ENCODE results near the gene NME7. TPM values are rescaled to one million over a fixed set of nuclear protein-coding genes. Genes with fewer than 3 reads are reported as not detected.

Gene NME7
- total RNA-seq, 2 donors from 2014 or later, result 4.1 to 4.8 TPM

DNA sequence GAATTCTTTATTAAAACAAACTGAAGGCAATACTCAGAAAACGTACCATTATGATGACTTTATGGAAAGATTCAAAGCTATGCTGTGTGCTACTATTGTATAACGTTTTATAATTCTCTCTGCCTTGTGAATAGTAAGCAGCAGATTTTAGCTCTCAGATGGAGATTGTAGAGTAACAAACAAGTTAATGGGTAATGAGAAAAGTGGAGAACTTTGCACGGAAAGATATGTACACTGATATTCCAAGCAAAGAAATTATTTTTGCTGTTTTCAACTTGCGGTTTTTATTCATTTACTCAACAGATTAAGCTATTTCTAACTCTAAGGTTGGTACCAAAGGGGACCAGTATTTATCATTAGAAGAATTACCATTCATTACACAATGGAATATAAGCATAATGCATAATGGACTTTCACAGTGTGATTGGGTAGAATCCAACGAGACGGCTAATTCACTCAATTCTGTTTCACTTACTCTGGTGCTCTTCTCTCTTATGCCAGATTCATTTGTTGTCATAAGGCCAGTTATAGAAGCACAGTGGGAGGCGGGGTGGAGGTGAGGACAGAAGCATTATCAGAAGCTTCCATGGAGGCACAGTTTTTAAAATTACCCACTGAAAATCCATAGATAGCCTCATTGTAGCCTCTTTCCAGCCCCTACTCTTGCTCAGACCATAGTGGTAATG, 222.5 kb downstream of the NME7 start:
- Histone ChIP-seq H3K4me1 (no peaks in the 10 kb centered on the region), H3K36me3 (no peaks in the 10 kb centered on the region), H3K27ac (no peak overlapping the region), H3K27me3 (no peaks in the 10 kb centered on the region), H3K4me3 (no peak overlapping the region), H3K9ac (ENCODE audit: low read depth in 2 of 2, low read length in 2 of 2) (no peak overlapping the region), H3K9me3 (no peaks in the 10 kb centered on the region)
- TF ChIP-seq, protein P1, sequence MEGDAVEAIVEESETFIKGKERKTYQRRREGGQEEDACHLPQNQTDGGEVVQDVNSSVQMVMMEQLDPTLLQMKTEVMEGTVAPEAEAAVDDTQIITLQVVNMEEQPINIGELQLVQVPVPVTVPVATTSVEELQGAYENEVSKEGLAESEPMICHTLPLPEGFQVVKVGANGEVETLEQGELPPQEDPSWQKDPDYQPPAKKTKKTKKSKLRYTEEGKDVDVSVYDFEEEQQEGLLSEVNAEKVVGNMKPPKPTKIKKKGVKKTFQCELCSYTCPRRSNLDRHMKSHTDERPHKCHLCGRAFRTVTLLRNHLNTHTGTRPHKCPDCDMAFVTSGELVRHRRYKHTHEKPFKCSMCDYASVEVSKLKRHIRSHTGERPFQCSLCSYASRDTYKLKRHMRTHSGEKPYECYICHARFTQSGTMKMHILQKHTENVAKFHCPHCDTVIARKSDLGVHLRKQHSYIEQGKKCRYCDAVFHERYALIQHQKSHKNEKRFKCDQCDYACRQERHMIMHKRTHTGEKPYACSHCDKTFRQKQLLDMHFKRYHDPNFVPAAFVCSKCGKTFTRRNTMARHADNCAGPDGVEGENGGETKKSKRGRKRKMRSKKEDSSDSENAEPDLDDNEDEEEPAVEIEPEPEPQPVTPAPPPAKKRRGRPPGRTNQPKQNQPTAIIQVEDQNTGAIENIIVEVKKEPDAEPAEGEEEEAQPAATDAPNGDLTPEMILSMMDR (IDR thresholded peaks at IDR 0.05), result no peak
- no peak for DNase-seq
- intact Hi-C loops (cut with DNase I), result no loop called here

GRCh38 chr1:169143984-169144383, 223.6 kb downstream of the NME7 start:
- H3K9me3 ChIP-seq, result no peaks in the 10 kb centered on the region
- no peak overlapping the region for H3K27ac ChIP-seq
- no peak overlapping the region for H3K4me3 ChIP-seq
- no peaks in the 10 kb centered on the region for H3K36me3 ChIP-seq
- no peaks in the 10 kb centered on the region for H3K27me3 ChIP-seq
- no peaks in the 10 kb centered on the region for H3K4me1 ChIP-seq
- no peak overlapping the region for H3K9ac ChIP-seq (ENCODE audit: low read depth in 2 of 2, low read length in 2 of 2)
- TF ChIP-seq, protein P1 (IDR thresholded peaks at IDR 0.05), result no peak
- no peak for DNase-seq
- intact Hi-C loops (cut with DNase I), result no loop called here

DNA sequence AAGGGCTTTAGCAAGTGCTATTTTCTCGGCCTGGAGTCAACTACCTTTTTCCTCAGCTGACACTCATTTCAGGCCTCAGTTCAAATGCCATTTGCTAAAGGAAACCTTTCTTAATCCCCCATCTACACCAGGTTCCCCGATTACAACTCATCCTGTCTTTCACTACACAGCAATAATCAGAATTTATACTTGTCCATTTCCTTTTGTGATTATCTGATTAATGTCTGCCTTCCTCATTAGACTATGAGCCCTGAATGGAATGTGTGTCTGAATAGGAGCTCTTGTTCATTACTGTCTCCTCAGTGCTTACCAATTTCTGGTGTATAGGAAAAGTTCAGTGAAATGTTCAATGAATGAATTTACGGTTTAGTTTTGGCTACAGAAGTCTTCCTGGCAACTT, 224.3 kb downstream of the NME7 start:
- Histone ChIP-seq H3K27ac (no peak overlapping the region), H3K4me3 (no peak overlapping the region), H3K27me3 (no peaks in the 10 kb centered on the region), H3K9ac (ENCODE audit: low read depth in 2 of 2, low read length in 2 of 2) (no peak overlapping the region), H3K36me3 (no peaks in the 10 kb centered on the region), H3K9me3 (no peaks in the 10 kb centered on the region), H3K4me1 (no peaks in the 10 kb centered on the region)
- TF ChIP-seq, protein P1 (IDR thresholded peaks at IDR 0.05), result no peak
- intact Hi-C loops (cut with DNase I), result no loop called here
- no peak for DNase-seq

DNA sequence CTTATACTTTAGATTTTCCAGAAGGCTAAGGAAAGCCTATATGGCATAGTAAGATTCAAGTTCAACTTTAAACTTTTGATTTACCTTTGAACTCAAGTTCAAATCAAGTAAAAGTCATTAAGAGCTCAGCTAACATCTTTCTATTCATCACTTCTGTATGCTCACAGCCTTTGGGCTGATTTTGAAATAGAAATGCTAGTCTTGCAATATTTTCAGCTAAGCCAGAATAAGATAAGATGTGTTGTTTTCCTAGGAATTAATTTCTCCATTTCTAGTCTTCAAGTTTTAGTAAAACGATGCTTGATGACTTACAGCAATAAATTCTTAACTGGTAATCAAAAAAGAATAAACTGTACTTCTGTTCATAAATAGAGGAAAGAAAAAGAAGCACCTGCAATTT, 225.5 kb downstream of the NME7 start:
- no peaks in the 10 kb centered on the region for H3K36me3 ChIP-seq
- no peak overlapping the region for H3K27ac ChIP-seq
- no peaks in the 10 kb centered on the region for H3K4me1 ChIP-seq
- H3K4me3 ChIP-seq, result no peak overlapping the region
- intact Hi-C loops (cut with DNase I), result no loop called here
- no peak overlapping the region for H3K9ac ChIP-seq (ENCODE audit: low read depth in 2 of 2, low read length in 2 of 2)
- no peaks in the 10 kb centered on the region for H3K9me3 ChIP-seq
- H3K27me3 ChIP-seq, result no peaks in the 10 kb centered on the region
- no peak for DNase-seq
- TF ChIP-seq, protein P1 (IDR thresholded peaks at IDR 0.05), result no peak

- Histone ChIP-seq H3K4me1 (no peaks in the 10 kb centered on the region), H3K36me3 (no peaks in the 10 kb centered on the region), H3K27ac (no peak overlapping the region), H3K4me3 (no peak overlapping the region), H3K27me3 (no peaks in the 10 kb centered on the region), H3K9ac (ENCODE audit: low read depth in 2 of 2, low read length in 2 of 2) (no peak overlapping the region), H3K9me3 (no peaks in the 10 kb centered on the region)
- intact Hi-C loops (cut with DNase I), result no loop called here
- TF ChIP-seq, protein P1 (IDR thresholded peaks at IDR 0.05), result no peak
- DNase-seq, result no peak
Measured at GRCh38 chr1:169141356-169141755, 226.2 kb downstream of the NME7 start.
